ENCODE data around the gene HLA-DOA. TPM values are rescaled to one million over a fixed set of nuclear protein-coding genes. Genes with fewer than 3 reads are reported as not detected.

HLA-DOA gene
- total RNA-seq, 3 donors from 2014 or later: 2.1 to 5.7 (median 3.3) TPM

- Histone ChIP-seq H3K4me3 (peak overlapping the region; percentile 84 to 91 (median 85)), H3K27me3 (no peaks in the 10 kb centered on the region), H3K9me3 (no peaks in the 10 kb centered on the region), H3K36me3 (peaks cover 8% of the 10 kb centered on the region), H3K27ac (peak overlapping the region; percentile 96 to 100), H3K4me1 (peaks cover 5 to 17% of the 10 kb centered on the region in 2 donors)
- intact Hi-C loops (cut with DNase I; ENCODE audit: low total_unique reads): no loop called here
- no peak for DNase-seq (ENCODE audit: low spot score in 2 of 2)
- TF ChIP-seq POLR2AphosphoS5 (IDR thresholded peaks at IDR 0.05) (peak in 1 of 3 donors; percentile 22), CTCF (IDR thresholded peaks at IDR 0.05) (no peak), POLR2A (IDR thresholded peaks at IDR 0.05) (no peak)
These were observed 36.8 kb downstream of the HLA-DOA start for GRCh38 chr6:32972353-32973143.

- Histone ChIP-seq H3K4me1 (peaks cover 5 to 14% of the 10 kb centered on the region in 2 donors), H3K4me3 (peak overlapping the region; percentile 84 to 91 (median 85)), H3K9me3 (no peaks in the 10 kb centered on the region), H3K27me3 (no peaks in the 10 kb centered on the region), H3K36me3 (peaks cover under 1% of the 10 kb centered on the region), H3K27ac (peak overlapping the region; percentile 96 to 100)
- TF ChIP-seq CTCF (IDR thresholded peaks at IDR 0.05) (peak in 1 of 3 donors; percentile 35), POLR2AphosphoS5 (IDR thresholded peaks at IDR 0.05) (peak; percentile 99 to 100 (median 99)), POLR2A (IDR thresholded peaks at IDR 0.05) (peak; percentile 99)
- intact Hi-C loops (cut with DNase I; ENCODE audit: low total_unique reads): no loop called here
- peak; percentile 99 to 100 for DNase-seq (ENCODE audit: low spot score in 2 of 2)
These were observed 37.6 kb downstream of the HLA-DOA start for GRCh38 chr6:32971581-32972352.

GRCh38 chr6:32971242-32971580 lies 38.2 kb downstream of the HLA-DOA start:
- H3K4me3 ChIP-seq: peak overlapping the region; percentile 84 to 91 (median 85)
- H3K9me3 ChIP-seq: no peaks in the 10 kb centered on the region
- peaks cover 5 to 8% of the 10 kb centered on the region in 2 donors for H3K4me1 ChIP-seq
- DNase-seq (ENCODE audit: low spot score in 2 of 2): no peak
- intact Hi-C loops (cut with DNase I; ENCODE audit: low total_unique reads): no loop called here
- no peaks in the 10 kb centered on the region for H3K27me3 ChIP-seq
- peak in 1 of 3 donors; percentile 15 for TF ChIP-seq CTCF (IDR thresholded peaks at IDR 0.05)
- no peak for TF ChIP-seq POLR2AphosphoS5 (IDR thresholded peaks at IDR 0.05)
- TF ChIP-seq POLR2A (IDR thresholded peaks at IDR 0.05): no peak
- no peaks in the 10 kb centered on the region for H3K36me3 ChIP-seq
- H3K27ac ChIP-seq: peak overlapping the region; percentile 96 to 100

- Histone ChIP-seq H3K4me1 (peaks cover 5 to 7% of the 10 kb centered on the region in 2 donors), H3K27ac (peak overlapping the region; percentile 96 to 100), H3K4me3 (peak overlapping the region; percentile 84 to 91 (median 85)), H3K27me3 (no peaks in the 10 kb centered on the region), H3K9me3 (no peaks in the 10 kb centered on the region), H3K36me3 (no peaks in the 10 kb centered on the region)
- intact Hi-C loops (cut with DNase I; ENCODE audit: low total_unique reads): no loop called here
- peak; percentile 88 to 89 for DNase-seq (ENCODE audit: low spot score in 2 of 2)
- TF ChIP-seq POLR2AphosphoS5 (IDR thresholded peaks at IDR 0.05): peak in 1 of 3 donors; percentile 8
- TF ChIP-seq CTCF (IDR thresholded peaks at IDR 0.05): no peak
These were observed 38.8 kb downstream of the HLA-DOA start for GRCh38 chr6:32970413-32971241.
